K562 (cell line): ENCODE results near the gene GRAMD1B.

ENCODE experiments used
- CTCF ChIP-seq, 3 experiments: IDR thresholded peaks in 2 of 3; conservative IDR thresholded peaks in 1 of 3; 2 replicates each; pipeline ENCODE4 v1.5.1; 2011 to 2012; ENCODE audit warnings: low read length in 3 of 3, mild to moderate bottlenecking in 3 of 3, control low read depth in 2 of 3, improper control_type of control experiment in 1 of 3, inconsistent platforms in 1 of 3, low read depth in 1 of 3, mixed read lengths in 1 of 3, moderate library complexity in 1 of 3; ENCODE audit not compliant: insufficient read depth in 2 of 3
- DPF2 ChIP-seq: fragments of 450-650 bp; IDR thresholded peaks from 2 replicates; pipeline ENCODE4 v1.6.1; 2016
- MAZ ChIP-seq, 2 experiments: fragments of 450-650 bp in 1 of 2; sonication (generic) in 1 of 2; formaldehyde crosslinking; IDR thresholded peaks in 1 of 2; conservative IDR thresholded peaks in 1 of 2; 2 replicates each; pipeline versions ENCODE4 v1.4.0 to v1.5.0; 2020; ENCODE audit warnings: mild to moderate bottlenecking in 1 of 2, missing genetic modification reagents in 1 of 2
- MEIS2 ChIP-seq: fragments of 450-650 bp; IDR thresholded peaks from 2 replicates; pipeline ENCODE4 v1.6.1; 2014; ENCODE audit warnings: mild to moderate bottlenecking; ENCODE audit not compliant: partially characterized antibody
- NFYB ChIP-seq: IDR thresholded peaks from 2 replicates; pipeline ENCODE4 v1.6.1; 2011; ENCODE audit warnings: mild to moderate bottlenecking, moderate library complexity; ENCODE audit not compliant: insufficient read length; ENCODE audit errors: extremely low read depth
- POLR2AphosphoS5 ChIP-seq: IDR thresholded peaks from 2 replicates; pipeline ENCODE4 v1.6.1; 2011; ENCODE audit warnings: mild to moderate bottlenecking, low read depth, low read length, moderate library complexity; ENCODE audit not compliant: control insufficient read depth, insufficient read depth
- RFX5 ChIP-seq: IDR thresholded peaks from 2 replicates; pipeline ENCODE4 v1.6.1; 2011; ENCODE audit warnings: low read depth, mild to moderate bottlenecking, improper control_type of control experiment, low read length
- YBX1 ChIP-seq: fragments of 450-650 bp; IDR thresholded peaks from 2 replicates; pipeline ENCODE4 v1.7.1; 2016; ENCODE audit warnings: mild to moderate bottlenecking
- ZBTB33 ChIP-seq: sonication (generic); formaldehyde crosslinking; IDR thresholded peaks from 2 replicates; pipeline ENCODE4 v1.8.1; 2023; ENCODE audit warnings: mild to moderate bottlenecking, missing genetic modification reagents
- ZNF239 ChIP-seq: fragments of 250-450 bp; sonication (Bioruptor Pico); IDR thresholded peaks from 2 replicates; pipeline ENCODE4 v1.4.0; 2020; ENCODE audit warnings: mild to moderate bottlenecking
- ZNF354B ChIP-seq: fragments of 250-450 bp; sonication (Bioruptor Pico); IDR thresholded peaks from 2 replicates; pipeline ENCODE4 v1.4.0; 2020
- ZNF644 ChIP-seq: fragments of 200-800 bp; sonication (Bioruptor generic); IDR thresholded peaks from 2 replicates; pipeline ENCODE4 v1.6.1; 2016; ENCODE audit warnings: low read depth, missing genetic modification characterization, missing compliant biosample characterization
- TF ChIP-seq, protein P1 (sequence below), 2 experiments: fragments of 450-650 bp; formaldehyde crosslinking in 1 of 2; IDR thresholded peaks; 2 replicates each; pipeline versions ENCODE4 v1.4.0 to v1.6.1; 2014 to 2020; ENCODE audit warnings: mild to moderate bottlenecking in 2 of 2, borderline replicate concordance in 1 of 2, low read depth in 1 of 2

DNA sequence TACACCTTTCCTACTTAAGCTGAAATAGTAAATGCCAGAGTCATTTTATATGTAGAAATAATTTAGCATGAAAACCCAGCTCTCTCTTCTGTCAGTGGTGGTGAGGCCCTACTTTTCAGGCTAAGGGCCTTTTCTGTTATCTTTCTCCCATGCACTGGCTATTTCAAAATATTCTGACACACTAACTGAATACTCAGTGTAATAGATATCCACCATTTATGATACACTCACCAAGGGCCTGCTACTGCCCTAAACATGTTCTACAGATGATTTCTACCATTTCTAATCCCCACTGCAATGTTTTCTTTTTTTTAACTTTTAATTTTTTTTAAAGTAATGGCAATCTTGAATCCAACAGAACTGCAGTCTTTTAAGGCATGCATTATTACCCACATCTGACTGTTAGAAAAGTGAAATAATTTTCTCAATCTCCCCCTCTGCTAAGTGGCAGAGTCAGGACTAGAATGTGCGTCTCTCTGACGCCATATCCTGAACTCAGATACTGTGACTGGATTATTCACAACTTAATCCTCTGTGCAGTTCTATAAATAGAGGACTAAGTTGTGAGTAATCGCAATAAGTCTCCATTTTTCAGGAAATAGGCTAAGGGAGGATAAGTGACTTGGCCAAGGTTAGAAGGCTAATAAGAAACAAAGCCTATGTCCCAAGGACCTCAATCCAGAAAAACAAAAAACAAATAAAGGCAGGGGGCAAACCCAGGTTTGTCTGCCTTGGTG is 44.0 kb downstream of the GRAMD1B start:
- no peak for TF ChIP-seq POLR2AphosphoS5
- no peak for TF ChIP-seq CTCF (IDR thresholded peaks at IDR 0.05 in 2 of 3, conservative IDR thresholded peaks at IDR 0.05 in 1 of 3; ENCODE audit: insufficient read depth in 2 of 3, low read depth in 1 of 3, low read length in 3 of 3)
- TF ChIP-seq NFYB = no peak
- no peak for TF ChIP-seq YBX1
- TF ChIP-seq RFX5 = no peak
- TF ChIP-seq ZBTB33 (CRISPR knock-in tag) = no peak
- no peak for TF ChIP-seq DPF2
- TF ChIP-seq MAZ (CRISPR knock-in tag; conservative IDR thresholded peaks at IDR 0.05 in 1 of 2, IDR thresholded peaks at IDR 0.05 in 1 of 2) = no peak
- TF ChIP-seq, protein P1, sequence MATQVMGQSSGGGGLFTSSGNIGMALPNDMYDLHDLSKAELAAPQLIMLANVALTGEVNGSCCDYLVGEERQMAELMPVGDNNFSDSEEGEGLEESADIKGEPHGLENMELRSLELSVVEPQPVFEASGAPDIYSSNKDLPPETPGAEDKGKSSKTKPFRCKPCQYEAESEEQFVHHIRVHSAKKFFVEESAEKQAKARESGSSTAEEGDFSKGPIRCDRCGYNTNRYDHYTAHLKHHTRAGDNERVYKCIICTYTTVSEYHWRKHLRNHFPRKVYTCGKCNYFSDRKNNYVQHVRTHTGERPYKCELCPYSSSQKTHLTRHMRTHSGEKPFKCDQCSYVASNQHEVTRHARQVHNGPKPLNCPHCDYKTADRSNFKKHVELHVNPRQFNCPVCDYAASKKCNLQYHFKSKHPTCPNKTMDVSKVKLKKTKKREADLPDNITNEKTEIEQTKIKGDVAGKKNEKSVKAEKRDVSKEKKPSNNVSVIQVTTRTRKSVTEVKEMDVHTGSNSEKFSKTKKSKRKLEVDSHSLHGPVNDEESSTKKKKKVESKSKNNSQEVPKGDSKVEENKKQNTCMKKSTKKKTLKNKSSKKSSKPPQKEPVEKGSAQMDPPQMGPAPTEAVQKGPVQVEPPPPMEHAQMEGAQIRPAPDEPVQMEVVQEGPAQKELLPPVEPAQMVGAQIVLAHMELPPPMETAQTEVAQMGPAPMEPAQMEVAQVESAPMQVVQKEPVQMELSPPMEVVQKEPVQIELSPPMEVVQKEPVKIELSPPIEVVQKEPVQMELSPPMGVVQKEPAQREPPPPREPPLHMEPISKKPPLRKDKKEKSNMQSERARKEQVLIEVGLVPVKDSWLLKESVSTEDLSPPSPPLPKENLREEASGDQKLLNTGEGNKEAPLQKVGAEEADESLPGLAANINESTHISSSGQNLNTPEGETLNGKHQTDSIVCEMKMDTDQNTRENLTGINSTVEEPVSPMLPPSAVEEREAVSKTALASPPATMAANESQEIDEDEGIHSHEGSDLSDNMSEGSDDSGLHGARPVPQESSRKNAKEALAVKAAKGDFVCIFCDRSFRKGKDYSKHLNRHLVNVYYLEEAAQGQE (IDR thresholded peaks at IDR 0.05; ENCODE audit: borderline replicate concordance) = no peak
- TF ChIP-seq, protein P1 (CRISPR knock-in tag; IDR thresholded peaks at IDR 0.05; ENCODE audit: low read depth) = no peak
- no peak for TF ChIP-seq ZNF354B (CRISPR knock-in tag)
- no peak for TF ChIP-seq MEIS2
- no peak for TF ChIP-seq ZNF239 (CRISPR knock-in tag)
- TF ChIP-seq ZNF644 = no peak
